ENCODE results near the gene POU2F3.

DNA sequence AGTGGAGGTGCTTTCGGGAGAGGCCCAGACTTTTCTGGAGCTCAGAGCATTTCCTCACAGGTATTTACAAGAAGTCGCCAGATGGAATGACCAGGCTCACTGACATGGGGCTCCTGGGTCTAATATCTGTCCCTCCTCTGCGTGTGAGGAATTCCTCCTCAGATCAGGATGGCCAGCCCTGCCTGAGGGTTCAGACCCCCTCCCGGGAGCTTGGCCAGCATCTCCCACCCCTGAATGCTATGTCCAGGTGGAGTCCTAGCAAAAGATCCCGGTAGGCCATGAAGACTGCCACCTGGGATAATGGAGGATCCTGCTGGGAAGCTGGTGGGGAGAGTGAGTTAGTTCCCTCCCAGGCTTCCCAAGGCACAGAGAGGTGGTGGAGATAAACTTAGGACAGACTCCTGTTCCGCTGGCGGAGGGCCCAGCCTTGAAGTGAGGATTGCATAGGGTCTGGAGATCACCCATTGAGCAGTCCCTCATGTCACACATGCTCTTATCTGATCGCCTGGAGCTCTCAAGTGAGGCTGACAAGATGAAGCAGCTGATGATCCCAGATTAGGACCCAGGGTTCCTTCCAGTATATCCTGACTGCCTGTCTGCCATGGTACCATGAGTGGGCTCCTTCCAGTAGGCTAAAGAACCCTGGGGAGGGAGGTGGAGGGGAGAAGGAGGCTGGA is 23.4 kb upstream of the POU2F3 start:
- TF ChIP-seq POLR2A (IDR thresholded peaks at IDR 0.05; ENCODE audit: low read depth) (no peak), POLR2AphosphoS5 (IDR thresholded peaks at IDR 0.05) (no peak)
- TF ChIP-seq, protein P1, sequence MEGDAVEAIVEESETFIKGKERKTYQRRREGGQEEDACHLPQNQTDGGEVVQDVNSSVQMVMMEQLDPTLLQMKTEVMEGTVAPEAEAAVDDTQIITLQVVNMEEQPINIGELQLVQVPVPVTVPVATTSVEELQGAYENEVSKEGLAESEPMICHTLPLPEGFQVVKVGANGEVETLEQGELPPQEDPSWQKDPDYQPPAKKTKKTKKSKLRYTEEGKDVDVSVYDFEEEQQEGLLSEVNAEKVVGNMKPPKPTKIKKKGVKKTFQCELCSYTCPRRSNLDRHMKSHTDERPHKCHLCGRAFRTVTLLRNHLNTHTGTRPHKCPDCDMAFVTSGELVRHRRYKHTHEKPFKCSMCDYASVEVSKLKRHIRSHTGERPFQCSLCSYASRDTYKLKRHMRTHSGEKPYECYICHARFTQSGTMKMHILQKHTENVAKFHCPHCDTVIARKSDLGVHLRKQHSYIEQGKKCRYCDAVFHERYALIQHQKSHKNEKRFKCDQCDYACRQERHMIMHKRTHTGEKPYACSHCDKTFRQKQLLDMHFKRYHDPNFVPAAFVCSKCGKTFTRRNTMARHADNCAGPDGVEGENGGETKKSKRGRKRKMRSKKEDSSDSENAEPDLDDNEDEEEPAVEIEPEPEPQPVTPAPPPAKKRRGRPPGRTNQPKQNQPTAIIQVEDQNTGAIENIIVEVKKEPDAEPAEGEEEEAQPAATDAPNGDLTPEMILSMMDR (IDR thresholded peaks at IDR 0.05): no peak

Measured in esophagus muscularis mucosa (tissue), 3 donors.